KMS-11 (cell line): ENCODE measurements around the gene TMC6.

Experiments used
- H2AFZ ChIP-seq: fragments of 200-600 bp; sonication (generic); 2 replicates; pipeline ENCODE4 v1.6.1; 2016; ENCODE audit warnings: antibody characterized with exemption, mixed run types, low read depth
- H3K27ac ChIP-seq: fragments of 200-600 bp; sonication (generic); 2 replicates; pipeline ENCODE4 v1.6.1; 2016; ENCODE audit warnings: mild to moderate bottlenecking, mixed run types
- H3K27me3 ChIP-seq: fragments of 200-600 bp; sonication (generic); 2 replicates; pipeline ENCODE4 v1.6.1; 2017; ENCODE audit warnings: mild to moderate bottlenecking, low read depth, mixed run types, moderate library complexity; ENCODE audit not compliant: insufficient read depth
- H3K36me3 ChIP-seq: fragments of 200-600 bp; sonication (generic); 2 replicates; pipeline ENCODE4 v1.6.1; 2017; ENCODE audit warnings: mild to moderate bottlenecking, mixed run types; ENCODE audit not compliant: insufficient read depth
- H3K4me1 ChIP-seq: fragments of 200-600 bp; sonication (generic); 2 replicates; pipeline ENCODE4 v1.6.1; 2016; ENCODE audit warnings: mild to moderate bottlenecking, low read depth, mixed run types; ENCODE audit not compliant: poor library complexity, severe bottlenecking
- H3K4me2 ChIP-seq: fragments of 200-600 bp; sonication (generic); 2 replicates; pipeline ENCODE4 v1.7.0; 2016; ENCODE audit warnings: mild to moderate bottlenecking, mixed run types
- H3K4me3 ChIP-seq: fragments of 200-600 bp; sonication (generic); IDR thresholded peaks from 2 replicates; pipeline ENCODE4 v1.6.1; 2017; ENCODE audit warnings: low read depth, low read length, mixed read lengths; ENCODE audit not compliant: insufficient read depth
- H3K79me2 ChIP-seq: fragments of 200-600 bp; sonication (generic); 2 replicates; pipeline ENCODE4 v1.6.1; 2016; ENCODE audit warnings: low read depth, mixed run types; ENCODE audit not compliant: insufficient read depth
- H3K9ac ChIP-seq: fragments of 200-600 bp; sonication (generic); 2 replicates; pipeline ENCODE4 v1.6.1; 2016; ENCODE audit warnings: mild to moderate bottlenecking, mixed run types
- H4K20me1 ChIP-seq: fragments of 200-600 bp; sonication (generic); 2 replicates; pipeline ENCODE4 v1.6.1; 2016; ENCODE audit warnings: mild to moderate bottlenecking, mixed run types; ENCODE audit not compliant: insufficient read depth
- TF ChIP-seq, protein P1 (sequence below): fragments of 200-600 bp; sonication (generic); conservative IDR thresholded peaks from 2 replicates; pipeline ENCODE4 v1.6.1; 2017; ENCODE audit warnings: low read depth, mild to moderate bottlenecking, antibody characterized with exemption, low read length, moderate library complexity, mixed read lengths

The TMC6 gene

DNA sequence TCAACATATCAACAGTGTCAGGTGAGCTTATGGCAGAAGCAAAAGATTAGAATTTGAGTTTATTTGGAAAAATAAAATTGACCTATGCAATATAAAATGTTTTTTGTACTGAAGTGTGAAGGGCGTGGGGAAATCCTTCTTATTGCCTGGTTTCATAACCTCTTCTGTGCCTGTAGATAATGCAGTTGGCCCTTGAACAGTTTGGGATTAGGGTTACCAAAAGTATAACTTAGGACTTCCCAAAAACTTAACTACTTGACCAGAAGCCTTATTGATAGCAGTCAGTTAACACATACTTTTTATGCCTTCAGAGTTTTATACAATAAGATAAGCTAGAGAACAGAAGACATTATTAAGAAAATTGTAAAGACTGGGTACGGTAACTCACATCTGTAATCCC lies 66.0 kb downstream of the TMC6 start:
- H3K27me3 ChIP-seq = no peaks in the 10 kb centered on the region
- TF ChIP-seq, protein P1, sequence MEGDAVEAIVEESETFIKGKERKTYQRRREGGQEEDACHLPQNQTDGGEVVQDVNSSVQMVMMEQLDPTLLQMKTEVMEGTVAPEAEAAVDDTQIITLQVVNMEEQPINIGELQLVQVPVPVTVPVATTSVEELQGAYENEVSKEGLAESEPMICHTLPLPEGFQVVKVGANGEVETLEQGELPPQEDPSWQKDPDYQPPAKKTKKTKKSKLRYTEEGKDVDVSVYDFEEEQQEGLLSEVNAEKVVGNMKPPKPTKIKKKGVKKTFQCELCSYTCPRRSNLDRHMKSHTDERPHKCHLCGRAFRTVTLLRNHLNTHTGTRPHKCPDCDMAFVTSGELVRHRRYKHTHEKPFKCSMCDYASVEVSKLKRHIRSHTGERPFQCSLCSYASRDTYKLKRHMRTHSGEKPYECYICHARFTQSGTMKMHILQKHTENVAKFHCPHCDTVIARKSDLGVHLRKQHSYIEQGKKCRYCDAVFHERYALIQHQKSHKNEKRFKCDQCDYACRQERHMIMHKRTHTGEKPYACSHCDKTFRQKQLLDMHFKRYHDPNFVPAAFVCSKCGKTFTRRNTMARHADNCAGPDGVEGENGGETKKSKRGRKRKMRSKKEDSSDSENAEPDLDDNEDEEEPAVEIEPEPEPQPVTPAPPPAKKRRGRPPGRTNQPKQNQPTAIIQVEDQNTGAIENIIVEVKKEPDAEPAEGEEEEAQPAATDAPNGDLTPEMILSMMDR = no peak
- H3K36me3 ChIP-seq = no peaks in the 10 kb centered on the region

More for the DNA sequence above, 66.0 kb downstream of the TMC6 start:
- peaks cover 12% of the 10 kb centered on the region for H3K4me1 ChIP-seq
- H3K4me3 ChIP-seq = no peak overlapping the region
- H3K9ac ChIP-seq = no peak overlapping the region
- H3K79me2 ChIP-seq = no peaks in the 10 kb centered on the region
- H4K20me1 ChIP-seq = no peaks in the 10 kb centered on the region
- no peak overlapping the region for H3K4me2 ChIP-seq
- H2AFZ ChIP-seq = no peak overlapping the region
- H3K27ac ChIP-seq = no peak overlapping the region
